22Rv1 (cell line): ENCODE measurements around the gene MAP3K7CL.

Experiments used
- H3K27ac ChIP-seq: fragments of 450-650 bp; 2 replicates; pipeline ENCODE4 v1.5.1; 2017
- CTCF ChIP-seq: fragments of 450-650 bp; IDR thresholded peaks from 2 replicates; pipeline ENCODE4 v1.5.1; 2017; ENCODE audit warnings: mild to moderate bottlenecking
- ZFX ChIP-seq: fragments of 450-650 bp; IDR thresholded peaks from 2 replicates; pipeline ENCODE4 v1.6.1; 2017; ENCODE audit warnings: antibody characterized with exemption, borderline replicate concordance

Gene MAP3K7CL

GRCh38 chr21:29130270-29130969 is at the start of gene MAP3K7CL:
MAP3K7CL (plus strand) TSS chr21:29130644; CDS start chr21:29133345, 2,701 bp downstream.
- no peak within 1 kb of the TSS for H3K27ac ChIP-seq

GRCh38 chr21:29082046-29082815 is 48.2 kb upstream of the MAP3K7CL start:
- no peak for TF ChIP-seq ZFX
- no peak for TF ChIP-seq CTCF

More at GRCh38 chr21:29130270-29130969, at the start of gene MAP3K7CL:
- TF ChIP-seq ZFX (no peak), CTCF (no peak)

GRCh38 chr21:29083306-29083705 is 47.1 kb upstream of the MAP3K7CL start:
- no peak overlapping the region for H3K27ac ChIP-seq
- TF ChIP-seq ZFX (no peak), CTCF (no peak)

More at GRCh38 chr21:29082046-29082815, 48.2 kb upstream of the MAP3K7CL start:
- H3K27ac ChIP-seq, result no peak overlapping the region

GRCh38 chr21:29084372-29084771 is 46.1 kb upstream of the MAP3K7CL start:
- TF ChIP-seq CTCF (no peak), ZFX (no peak)
- H3K27ac ChIP-seq, result no peak overlapping the region

GRCh38 chr21:29085106-29085752 is 45.2 kb upstream of the MAP3K7CL start:
- TF ChIP-seq ZFX (no peak), CTCF (no peak)

GRCh38 chr21:29091033-29091432 is 39.4 kb upstream of the MAP3K7CL start:
- TF ChIP-seq ZFX, result no peak
- TF ChIP-seq CTCF, result no peak
- no peak overlapping the region for H3K27ac ChIP-seq

More at GRCh38 chr21:29085106-29085752, 45.2 kb upstream of the MAP3K7CL start:
- no peak overlapping the region for H3K27ac ChIP-seq
